MM.1S (cell line): ENCODE measurements around the gene TCP11.
"Not testable (repeated sequence)": the region's sequence is repeated elsewhere in the genome, so short reads cannot be mapped to it uniquely, and the experiment has no call there.

Source experiments
- DNase-seq: peaks from one replicate; pipeline ENCODE4 v3.0.0-alpha.2; 2015
- H2AFZ ChIP-seq: fragments of 300-600 bp; sonication (generic); 2 replicates; pipeline ENCODE4 v1.6.0; 2016; ENCODE audit warnings: antibody characterized with exemption, low read length
- H3F3A ChIP-seq: fragments of 300-600 bp; sonication (generic); 2 replicates; pipeline ENCODE4 v1.6.1; 2016; ENCODE audit warnings: mild to moderate bottlenecking, antibody characterized with exemption, low read length, moderate library complexity, mixed read lengths; ENCODE audit not compliant: insufficient read depth
- H3K27ac ChIP-seq: fragments of 300-600 bp; sonication (generic); 2 replicates; pipeline ENCODE4 v1.5.1; 2016; ENCODE audit warnings: mild to moderate bottlenecking, low read length
- H3K27me3 ChIP-seq: fragments of 300-600 bp; sonication (generic); replicated peaks from 2 replicates; pipeline ENCODE4 v1.6.0; 2016; ENCODE audit warnings: low read length; ENCODE audit not compliant: insufficient read depth
- H3K36me3 ChIP-seq: fragments of 300-600 bp; sonication (generic); replicated peaks from 2 replicates; pipeline ENCODE4 v1.6.1; 2016; ENCODE audit warnings: mild to moderate bottlenecking, low read length, mixed read lengths; ENCODE audit not compliant: insufficient read depth
- H3K4me1 ChIP-seq: fragments of 300-600 bp; sonication (generic); 2 replicates; pipeline ENCODE4 v1.6.1; 2016; ENCODE audit warnings: low read length, mixed read lengths
- H3K4me2 ChIP-seq: fragments of 300-600 bp; sonication (generic); 2 replicates; pipeline ENCODE4 v1.6.0; 2016; ENCODE audit warnings: low read depth, low read length
- H3K4me3 ChIP-seq: fragments of 300-600 bp; sonication (generic); 2 replicates; pipeline ENCODE4 v1.5.1; 2016; ENCODE audit warnings: low read length, mixed read lengths
- H3K79me2 ChIP-seq: fragments of 300-600 bp; sonication (generic); 2 replicates; pipeline ENCODE4 v1.6.1; 2016; ENCODE audit warnings: mixed run types, low read length, mixed read lengths
- H3K9ac ChIP-seq: fragments of 300-600 bp; sonication (generic); 2 replicates; pipeline ENCODE4 v1.6.1; 2016; ENCODE audit warnings: low read length, mixed read lengths
- H3K9me2 ChIP-seq: fragments of 300-600 bp; sonication (generic); replicated peaks from 2 replicates; pipeline ENCODE4 v1.6.1; 2016; ENCODE audit warnings: mild to moderate bottlenecking, low read length, mixed read lengths; ENCODE audit not compliant: insufficient read depth
- H3K9me3 ChIP-seq: fragments of 300-600 bp; sonication (generic); replicated peaks from 2 replicates; pipeline ENCODE4 v1.6.1; 2016; ENCODE audit warnings: mild to moderate bottlenecking, low read length, mixed read lengths; ENCODE audit not compliant: insufficient read depth
- H4K20me1 ChIP-seq: fragments of 300-600 bp; sonication (generic); 2 replicates; pipeline ENCODE4 v1.6.1; 2016; ENCODE audit warnings: mild to moderate bottlenecking, low read length, moderate library complexity, mixed read lengths; ENCODE audit not compliant: insufficient read depth
- EZH2 ChIP-seq: fragments of 300-600 bp; sonication (generic); optimal IDR thresholded peaks from 2 replicates; pipeline ENCODE3; 2017; ENCODE audit warnings: low read depth, mild to moderate bottlenecking, antibody characterized with exemption, low read length, mixed read lengths
- EZH2phosphoT487 ChIP-seq: fragments of 300-600 bp; sonication (generic); IDR thresholded peaks from 2 replicates; pipeline ENCODE4 v1.6.1; 2018; ENCODE audit warnings: antibody characterized with exemption, low read length
- TF ChIP-seq, protein P1 (sequence below): fragments of 300-600 bp; sonication (generic); IDR thresholded peaks from 2 replicates; pipeline ENCODE4 v1.5.1; 2016; ENCODE audit warnings: antibody characterized with exemption, low read length, mixed read lengths

TCP11 gene

DNA sequence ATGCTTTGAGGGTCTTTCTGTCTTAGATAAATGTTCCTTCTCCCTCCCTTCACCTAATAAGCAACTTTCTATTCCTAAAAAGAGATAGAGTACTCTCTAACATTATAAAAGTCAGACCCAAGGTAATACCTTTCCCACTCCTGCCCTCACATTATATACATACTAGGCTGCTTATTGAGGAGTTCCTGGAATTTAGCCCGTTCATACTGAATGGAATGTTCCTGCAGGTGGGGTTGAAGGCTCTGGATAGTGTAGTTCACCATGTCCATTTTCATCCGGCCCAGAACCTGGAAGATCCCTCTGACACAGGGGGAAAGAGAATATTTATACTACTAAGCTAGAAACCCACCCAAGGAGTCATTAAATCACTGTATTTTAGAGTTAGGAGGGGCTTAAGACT is 20.4 kb downstream of the TCP11 start:
- no peak overlapping the region for H2AFZ ChIP-seq

DNA sequence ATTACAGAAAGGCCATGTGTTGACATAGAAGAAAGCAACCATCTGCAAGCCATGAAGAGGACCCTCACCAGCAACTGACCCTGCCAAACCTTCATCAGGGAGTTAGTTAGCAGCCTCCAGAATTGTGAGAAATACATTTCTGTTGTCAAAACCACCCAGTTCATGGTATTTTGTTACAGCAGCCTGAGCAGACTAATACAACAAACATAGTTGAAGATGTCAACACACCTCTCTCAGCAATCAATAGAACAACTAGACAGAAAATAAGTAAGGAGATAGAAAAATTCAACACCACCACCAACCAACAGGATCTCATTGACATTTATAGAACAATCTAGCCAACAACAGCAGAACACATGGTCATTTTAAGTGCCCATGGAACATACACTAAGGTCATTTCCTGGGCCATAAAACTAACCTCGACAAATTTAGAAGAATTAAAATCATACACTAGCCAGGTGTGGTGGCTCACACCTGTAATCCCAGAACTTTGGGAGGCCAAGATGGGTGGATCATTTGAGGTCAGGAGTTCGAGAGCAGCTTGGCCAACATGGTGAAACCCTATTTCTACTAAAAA is 32.7 kb downstream of the TCP11 start:
- no peak for DNase-seq
- H3K4me2 ChIP-seq, result no peak overlapping the region
- H3K9ac ChIP-seq, result no peak overlapping the region
- H3F3A ChIP-seq, result no peaks in the 10 kb centered on the region
- no peaks in the 10 kb centered on the region for H4K20me1 ChIP-seq
- H2AFZ ChIP-seq, result no peak overlapping the region
- H3K4me1 ChIP-seq, result 0 out of 2 replicates have a peak, but pooled peaks cover 5% of the 10 kb centered on the region
- H3K27me3 ChIP-seq, result no peaks in the 10 kb centered on the region
- H3K27ac ChIP-seq, result no peak overlapping the region
- H3K9me2 ChIP-seq, result no peaks in the 10 kb centered on the region
- H3K4me3 ChIP-seq, result no peak overlapping the region
- H3K36me3 ChIP-seq, result no peaks in the 10 kb centered on the region
- H3K79me2 ChIP-seq, result no peaks in the 10 kb centered on the region
- TF ChIP-seq, protein P1, sequence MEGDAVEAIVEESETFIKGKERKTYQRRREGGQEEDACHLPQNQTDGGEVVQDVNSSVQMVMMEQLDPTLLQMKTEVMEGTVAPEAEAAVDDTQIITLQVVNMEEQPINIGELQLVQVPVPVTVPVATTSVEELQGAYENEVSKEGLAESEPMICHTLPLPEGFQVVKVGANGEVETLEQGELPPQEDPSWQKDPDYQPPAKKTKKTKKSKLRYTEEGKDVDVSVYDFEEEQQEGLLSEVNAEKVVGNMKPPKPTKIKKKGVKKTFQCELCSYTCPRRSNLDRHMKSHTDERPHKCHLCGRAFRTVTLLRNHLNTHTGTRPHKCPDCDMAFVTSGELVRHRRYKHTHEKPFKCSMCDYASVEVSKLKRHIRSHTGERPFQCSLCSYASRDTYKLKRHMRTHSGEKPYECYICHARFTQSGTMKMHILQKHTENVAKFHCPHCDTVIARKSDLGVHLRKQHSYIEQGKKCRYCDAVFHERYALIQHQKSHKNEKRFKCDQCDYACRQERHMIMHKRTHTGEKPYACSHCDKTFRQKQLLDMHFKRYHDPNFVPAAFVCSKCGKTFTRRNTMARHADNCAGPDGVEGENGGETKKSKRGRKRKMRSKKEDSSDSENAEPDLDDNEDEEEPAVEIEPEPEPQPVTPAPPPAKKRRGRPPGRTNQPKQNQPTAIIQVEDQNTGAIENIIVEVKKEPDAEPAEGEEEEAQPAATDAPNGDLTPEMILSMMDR, result no peak
- TF ChIP-seq EZH2 (no peak), EZH2phosphoT487 (no peak)
- H3K9me3 ChIP-seq, result no peaks in the 10 kb centered on the region

More for the DNA sequence above, 20.4 kb downstream of the TCP11 start:
- DNase-seq, result no peak
- H3K27me3 ChIP-seq, result no peaks in the 10 kb centered on the region
- TF ChIP-seq EZH2 (no peak), EZH2phosphoT487 (no peak)
- TF ChIP-seq, protein P1, result no peak
- no peaks in the 10 kb centered on the region for H3K36me3 ChIP-seq
- no peaks in the 10 kb centered on the region for H3K4me1 ChIP-seq
- no peaks in the 10 kb centered on the region for H3K9me2 ChIP-seq
- no peaks in the 10 kb centered on the region for H4K20me1 ChIP-seq
- no peaks in the 10 kb centered on the region for H3F3A ChIP-seq
- no peaks in the 10 kb centered on the region for H3K9me3 ChIP-seq
- no peak overlapping the region for H3K4me2 ChIP-seq
- no peaks in the 10 kb centered on the region for H3K79me2 ChIP-seq
- no peak overlapping the region for H3K4me3 ChIP-seq
- H3K9ac ChIP-seq, result no peak overlapping the region
- H3K27ac ChIP-seq, result no peak overlapping the region

DNA sequence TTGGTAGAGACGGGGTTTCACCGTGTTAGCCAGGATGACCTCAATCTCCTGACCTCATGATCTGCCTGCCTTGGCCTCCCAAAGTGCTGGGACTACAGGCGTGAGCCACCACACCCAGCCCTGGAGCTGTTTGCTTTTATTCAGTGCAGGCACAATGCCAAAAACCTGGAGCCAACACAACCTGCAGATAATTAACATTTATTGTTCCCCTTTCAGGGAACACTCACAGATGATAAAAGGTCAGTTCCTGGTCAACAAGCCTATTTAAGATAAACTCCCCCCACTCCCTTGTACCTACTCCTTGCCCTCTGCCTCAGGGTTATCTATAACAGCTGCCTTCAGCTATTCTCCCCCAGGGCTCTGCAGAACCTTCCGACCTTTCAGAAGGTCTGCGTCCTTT is 33.4 kb downstream of the TCP11 start:
- H3K27ac ChIP-seq, result not testable (repeated sequence)

DNA sequence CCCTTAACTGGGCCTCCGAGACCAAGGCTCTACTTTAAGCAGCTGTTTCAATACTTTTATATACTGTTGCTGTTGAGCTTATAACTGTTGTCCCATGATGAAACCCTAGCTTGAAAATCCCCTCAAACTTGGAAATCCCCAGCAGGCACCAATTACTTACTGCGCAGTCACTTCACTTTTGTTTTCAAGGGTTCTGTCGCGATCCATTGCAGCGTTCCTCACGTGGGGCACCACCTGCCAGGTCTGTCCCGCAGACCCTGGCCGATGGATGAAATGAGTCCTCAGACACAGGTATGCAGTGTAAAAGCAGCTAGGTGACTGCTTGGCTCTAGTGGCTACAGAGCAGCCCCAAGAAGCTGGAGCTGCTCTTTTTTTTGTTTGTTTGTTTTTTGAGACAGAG is 33.9 kb downstream of the TCP11 start:
- not testable (repeated sequence) for H3K4me2 ChIP-seq, H3K9me2 ChIP-seq, H2AFZ ChIP-seq, H3K79me2 ChIP-seq, H3K9ac ChIP-seq, H3K4me3 ChIP-seq, H3K4me1 ChIP-seq, H4K20me1 ChIP-seq, H3F3A ChIP-seq, H3K36me3 ChIP-seq, H3K9me3 ChIP-seq, H3K27me3 ChIP-seq
- peak; percentile 49 for DNase-seq
- peak overlapping the region; percentile 38; the same call in 1 of the 2 replicates for H3K27ac ChIP-seq

More for the DNA sequence above, 33.4 kb downstream of the TCP11 start:
- H3K9ac ChIP-seq, H2AFZ ChIP-seq, H3K9me3 ChIP-seq, H3K9me2 ChIP-seq, H3K27me3 ChIP-seq, H3K4me2 ChIP-seq, H3K4me1 ChIP-seq, H3K36me3 ChIP-seq, H3F3A ChIP-seq, H3K79me2 ChIP-seq, DNase-seq, H3K4me3 ChIP-seq, H4K20me1 ChIP-seq: not testable (repeated sequence)

DNA sequence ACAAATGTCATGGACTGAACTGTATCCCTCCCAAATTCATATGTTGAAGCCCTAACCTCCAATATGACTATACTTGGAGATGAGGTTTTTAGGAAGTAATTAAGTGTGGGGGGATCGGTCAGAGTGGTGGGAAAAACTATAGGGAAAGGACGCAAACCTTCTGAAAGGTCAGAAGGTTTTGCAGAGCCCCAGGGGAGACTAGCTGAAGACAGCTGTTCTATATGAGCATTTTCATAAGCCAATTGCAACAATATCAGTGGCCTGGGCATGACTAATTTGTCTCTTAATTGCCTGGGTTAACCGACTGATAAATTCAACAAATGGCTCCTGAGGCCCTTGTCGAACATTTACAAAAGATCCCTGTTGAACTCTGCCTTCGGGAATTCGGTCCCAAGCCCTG is 35.1 kb downstream of the TCP11 start:
- not testable (repeated sequence) for H3K4me2 ChIP-seq, H3F3A ChIP-seq, H3K27ac ChIP-seq, H3K4me1 ChIP-seq, H3K4me3 ChIP-seq, H3K9ac ChIP-seq, H4K20me1 ChIP-seq, H3K9me2 ChIP-seq, H3K36me3 ChIP-seq, H2AFZ ChIP-seq, H3K27me3 ChIP-seq, H3K9me3 ChIP-seq, DNase-seq, H3K79me2 ChIP-seq
